Thyroid gland (tissue), 4 donors: ENCODE results near the gene KANSL1L.

ENCODE experiments used
- CTCF ChIP-seq, 6 experiments: fragments of 200-600 bp in 3 of 6; fragments of 450-650 bp in 3 of 6; sonication (generic) in 3 of 6; IDR thresholded peaks; one replicate each; pipeline ENCODE4 v1.5.1; 2016 to 2019; ENCODE audit warnings: antibody characterized with exemption in 6 of 6, mild to moderate bottlenecking in 2 of 6, inconsistent platforms in 1 of 6, moderate library complexity in 1 of 6
- POLR2A ChIP-seq, 2 donors: fragments of 450-650 bp; IDR thresholded peaks; one replicate each; pipeline ENCODE4 v1.6.1; 2017; ENCODE audit warnings: antibody characterized with exemption in 2 of 2, mild to moderate bottlenecking in 2 of 2, moderate library complexity in 1 of 2

GRCh38 chr2:210198326-210198725 is 27.1 kb upstream of the KANSL1L start:
- TF ChIP-seq POLR2A (IDR thresholded peaks at IDR 0.05) (no peak), CTCF (IDR thresholded peaks at IDR 0.05) (no peak)
